Measurements from ENCODE around the gene LLGL1.
"Not testable (repeated sequence)": the region's sequence is repeated elsewhere in the genome, so short reads cannot be mapped to it uniquely, and the experiment has no call there.

Gene LLGL1

DNA sequence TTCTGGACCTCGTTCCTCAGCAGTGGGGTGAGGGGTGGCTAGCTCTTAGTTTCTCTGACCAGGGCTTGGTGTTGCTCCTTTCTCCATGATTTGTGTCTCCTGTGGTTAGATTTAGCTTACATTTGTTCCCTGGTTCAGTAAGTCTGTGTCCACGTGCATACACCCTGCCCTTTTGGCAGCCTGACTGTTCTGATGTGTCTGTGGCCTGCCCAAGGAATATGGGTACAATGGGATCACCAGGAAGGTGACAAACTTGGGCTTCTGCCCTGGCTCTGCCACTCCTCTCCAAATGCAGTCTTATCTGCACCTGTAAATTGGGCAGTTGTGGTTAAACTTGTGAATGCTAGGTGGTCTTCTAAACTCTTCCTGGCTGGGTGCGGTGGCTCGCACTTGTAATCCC is 24.3 kb upstream of the LLGL1 start:
- DNase-seq (ENCODE audit: low spot score), result no peak
- in situ Hi-C loops (cut with MboI; ENCODE audit: low sequenced_read_pairs, unreplicated experiment), result no loop called here

DNA sequence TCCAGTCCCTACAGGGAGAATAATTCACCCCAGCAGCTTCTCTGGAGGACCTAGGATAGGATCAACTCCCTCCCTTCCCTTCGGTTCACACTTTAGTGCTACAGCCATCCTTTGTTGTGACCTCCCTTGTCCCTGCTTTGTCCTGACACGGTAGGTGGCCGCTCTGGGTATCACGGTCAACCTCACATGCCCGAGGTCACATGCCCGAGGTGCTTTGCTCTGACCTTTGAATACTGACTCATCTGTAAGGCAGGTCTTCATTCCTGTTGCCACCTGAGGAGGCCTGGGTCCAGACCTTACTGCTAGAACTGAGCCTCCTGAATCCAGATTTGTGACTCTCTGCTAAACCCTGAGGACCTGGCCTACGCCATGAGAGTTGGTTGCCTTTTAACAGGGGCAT is 22.1 kb upstream of the LLGL1 start:
- TF ChIP-seq, protein P1, sequence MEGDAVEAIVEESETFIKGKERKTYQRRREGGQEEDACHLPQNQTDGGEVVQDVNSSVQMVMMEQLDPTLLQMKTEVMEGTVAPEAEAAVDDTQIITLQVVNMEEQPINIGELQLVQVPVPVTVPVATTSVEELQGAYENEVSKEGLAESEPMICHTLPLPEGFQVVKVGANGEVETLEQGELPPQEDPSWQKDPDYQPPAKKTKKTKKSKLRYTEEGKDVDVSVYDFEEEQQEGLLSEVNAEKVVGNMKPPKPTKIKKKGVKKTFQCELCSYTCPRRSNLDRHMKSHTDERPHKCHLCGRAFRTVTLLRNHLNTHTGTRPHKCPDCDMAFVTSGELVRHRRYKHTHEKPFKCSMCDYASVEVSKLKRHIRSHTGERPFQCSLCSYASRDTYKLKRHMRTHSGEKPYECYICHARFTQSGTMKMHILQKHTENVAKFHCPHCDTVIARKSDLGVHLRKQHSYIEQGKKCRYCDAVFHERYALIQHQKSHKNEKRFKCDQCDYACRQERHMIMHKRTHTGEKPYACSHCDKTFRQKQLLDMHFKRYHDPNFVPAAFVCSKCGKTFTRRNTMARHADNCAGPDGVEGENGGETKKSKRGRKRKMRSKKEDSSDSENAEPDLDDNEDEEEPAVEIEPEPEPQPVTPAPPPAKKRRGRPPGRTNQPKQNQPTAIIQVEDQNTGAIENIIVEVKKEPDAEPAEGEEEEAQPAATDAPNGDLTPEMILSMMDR (IDR thresholded peaks at IDR 0.05; ENCODE audit: borderline replicate concordance, control extremely low read depth, extremely low read depth, insufficient read depth, missing control alignments), result no peak
- DNase-seq (ENCODE audit: low spot score), result no peak
- in situ Hi-C loops (cut with MboI; ENCODE audit: low sequenced_read_pairs, unreplicated experiment), result no loop called here

More for the DNA sequence above, 24.3 kb upstream of the LLGL1 start:
- TF ChIP-seq, protein P1 (IDR thresholded peaks at IDR 0.05; ENCODE audit: borderline replicate concordance, control extremely low read depth, extremely low read depth, insufficient read depth, missing control alignments), result no peak

DNA sequence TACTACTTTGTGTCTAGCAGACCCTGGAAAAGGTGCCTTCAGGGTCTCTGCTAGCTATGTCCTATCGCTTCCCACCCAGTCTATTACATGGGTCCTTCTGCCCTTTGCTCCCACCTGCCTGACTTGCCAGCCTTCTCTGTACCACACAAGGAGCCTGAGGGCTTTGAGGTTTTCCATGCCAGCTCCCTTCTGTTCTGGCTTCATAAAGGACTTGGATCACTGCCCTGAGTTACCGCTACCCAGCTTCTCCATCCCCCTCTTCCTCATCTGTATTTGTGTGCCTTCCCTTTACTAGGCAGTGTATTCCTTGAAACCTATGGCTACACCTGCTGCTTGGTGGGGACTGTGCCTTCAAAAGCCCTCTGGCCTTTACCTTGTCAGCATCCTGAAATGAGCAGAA is 19.6 kb upstream of the LLGL1 start:
- in situ Hi-C loops (cut with MboI; ENCODE audit: low sequenced_read_pairs, unreplicated experiment), result no loop called here
- DNase-seq (ENCODE audit: low spot score), result no peak
- TF ChIP-seq, protein P1 (IDR thresholded peaks at IDR 0.05; ENCODE audit: borderline replicate concordance, control extremely low read depth, extremely low read depth, insufficient read depth, missing control alignments), result no peak

DNA sequence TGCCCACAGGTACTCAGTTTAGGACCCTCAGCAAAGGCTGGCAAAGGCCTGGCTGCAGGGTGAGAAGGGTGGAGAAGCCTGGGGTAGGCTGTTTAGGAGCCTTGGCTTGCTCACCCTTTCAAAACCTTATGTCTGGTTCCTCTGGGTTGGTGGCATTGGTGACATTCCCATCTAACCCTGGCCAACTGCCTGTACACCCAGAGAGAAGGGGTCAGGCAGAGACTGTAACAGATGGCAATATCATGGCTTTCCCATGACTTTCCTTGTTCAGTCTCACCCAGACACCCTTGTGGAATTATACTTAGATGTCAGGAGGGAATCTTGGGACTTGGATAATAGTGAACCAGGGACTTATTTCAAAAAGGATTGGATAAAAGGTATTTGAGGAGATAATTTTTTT is 18.5 kb upstream of the LLGL1 start:
- DNase-seq (ENCODE audit: low spot score), result no peak
- TF ChIP-seq, protein P1 (IDR thresholded peaks at IDR 0.05; ENCODE audit: borderline replicate concordance, control extremely low read depth, extremely low read depth, insufficient read depth, missing control alignments), result no peak
- in situ Hi-C loops (cut with MboI; ENCODE audit: low sequenced_read_pairs, unreplicated experiment), result no loop called here

DNA sequence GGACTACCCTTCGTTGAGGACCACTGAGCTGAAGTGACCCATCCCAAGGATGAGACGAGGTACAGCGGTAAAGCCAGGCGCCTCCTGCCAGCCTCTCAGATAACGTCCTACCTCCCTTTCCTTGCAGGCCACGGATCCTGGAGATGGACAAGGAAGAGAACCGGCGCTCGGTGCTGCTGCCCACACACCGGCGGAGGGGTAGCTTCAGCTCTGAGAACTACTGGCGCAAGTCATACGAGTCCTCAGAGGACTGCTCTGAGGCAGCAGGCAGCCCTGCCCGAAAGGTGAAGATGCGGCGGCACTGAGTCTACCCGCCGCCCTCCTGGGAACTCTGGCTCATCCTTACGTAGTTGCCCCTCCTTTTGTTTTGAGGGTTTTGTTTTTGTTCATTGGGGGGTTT is 17.3 kb upstream of the LLGL1 start:
- DNase-seq (ENCODE audit: low spot score), result no peak
- TF ChIP-seq, protein P1 (IDR thresholded peaks at IDR 0.05; ENCODE audit: borderline replicate concordance, control extremely low read depth, extremely low read depth, insufficient read depth, missing control alignments), result no peak
- in situ Hi-C loops (cut with MboI; ENCODE audit: low sequenced_read_pairs, unreplicated experiment), result no loop called here

DNA sequence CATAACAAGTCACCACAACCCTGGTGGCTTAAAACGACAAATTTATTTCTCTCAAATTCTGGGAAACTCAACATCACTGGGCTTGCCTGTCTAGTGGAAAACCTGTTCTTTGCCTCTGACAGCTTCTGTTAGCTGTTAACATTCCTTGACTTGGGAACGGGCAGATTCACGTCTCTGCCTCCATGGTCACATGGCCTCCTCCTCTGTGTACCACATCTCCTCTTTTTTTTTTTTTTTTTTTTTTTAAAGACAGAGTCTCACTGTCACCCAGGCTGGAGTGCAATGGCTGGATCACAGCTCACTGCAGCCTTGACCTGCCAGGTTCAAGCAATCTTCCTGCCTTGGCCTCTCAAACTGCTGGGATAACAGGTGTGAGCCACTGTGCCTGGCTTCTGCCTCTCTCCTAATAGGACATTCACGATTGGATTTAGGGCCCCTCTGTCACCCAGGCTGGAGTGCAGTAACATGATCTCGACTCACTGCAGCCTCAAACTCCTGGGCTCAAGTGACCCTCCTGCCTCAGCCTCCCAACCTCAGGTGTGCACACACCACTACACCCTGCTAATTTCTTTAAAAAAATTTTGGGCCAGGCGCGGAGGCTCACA is 11.7 kb upstream of the LLGL1 start:
- in situ Hi-C loops (cut with MboI; ENCODE audit: low sequenced_read_pairs, unreplicated experiment), result no loop called here
- TF ChIP-seq, protein P1 (IDR thresholded peaks at IDR 0.05; ENCODE audit: borderline replicate concordance, control extremely low read depth, extremely low read depth, insufficient read depth, missing control alignments), result no peak
- no peak for DNase-seq (ENCODE audit: low spot score)

DNA sequence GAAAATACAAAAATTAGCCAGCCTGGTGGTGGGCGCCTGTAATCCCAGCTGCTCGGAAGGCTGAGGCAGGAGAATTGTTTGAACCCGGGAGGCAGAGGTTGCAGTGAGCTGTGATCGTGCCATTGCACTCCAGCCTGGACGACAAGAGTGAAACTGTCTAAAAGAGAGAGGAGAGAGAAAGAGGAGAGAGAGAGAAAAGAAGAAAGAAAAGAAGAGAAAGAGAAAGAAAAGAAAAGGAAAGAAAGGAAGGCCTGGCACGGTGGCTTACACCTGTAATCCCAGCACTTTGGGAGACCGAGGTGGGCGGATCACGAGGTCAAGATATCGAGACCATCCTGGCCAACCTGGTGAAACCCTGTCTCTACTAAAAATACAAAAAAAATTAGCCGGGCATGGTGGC is 8.5 kb upstream of the LLGL1 start:
- in situ Hi-C loops (cut with MboI; ENCODE audit: low sequenced_read_pairs, unreplicated experiment); DNase-seq (ENCODE audit: low spot score): not testable (repeated sequence)

Data from GM13976 (cell line).